NB4 (cell line): ENCODE data around the gene PHACTR1.
A peak's percentile ranks its signal among the peaks of the same experiment; 100 is the strongest.

ENCODE experiments used
- DNase-seq: peaks from one replicate; pipeline ENCODE4 v3.0.0; 2010; ENCODE audit warnings: low read depth
- H3K4me3 ChIP-seq: one replicate; pipeline ENCODE4 v1.5.1; 2011; ENCODE audit warnings: mild to moderate bottlenecking, low read depth, low read length, moderate library complexity
- MYC ChIP-seq: IDR thresholded peaks from 2 replicates; pipeline ENCODE4 v1.6.1; 2011; ENCODE audit warnings: low read depth, low read length
- POLR2A ChIP-seq: IDR thresholded peaks from 2 replicates; pipeline ENCODE4 v1.6.1; 2011; ENCODE audit warnings: mild to moderate bottlenecking; ENCODE audit not compliant: insufficient read length; ENCODE audit errors: extremely low read depth
- TF ChIP-seq, protein P1 (sequence below): IDR thresholded peaks from one replicate; pipeline ENCODE4 v1.5.1; 2012; ENCODE audit warnings: low read depth, low read length
- TF ChIP-seq, protein P2 (sequence below): IDR thresholded peaks from 2 replicates; pipeline ENCODE4 v1.6.1; 2011; ENCODE audit warnings: low read depth, low read length

The PHACTR1 gene

GRCh38 chr6:12878741-12879140 is 162.2 kb downstream of the PHACTR1 start:
- DNase-seq: no peak
- H3K4me3 ChIP-seq: no peak overlapping the region
- TF ChIP-seq, protein P1, sequence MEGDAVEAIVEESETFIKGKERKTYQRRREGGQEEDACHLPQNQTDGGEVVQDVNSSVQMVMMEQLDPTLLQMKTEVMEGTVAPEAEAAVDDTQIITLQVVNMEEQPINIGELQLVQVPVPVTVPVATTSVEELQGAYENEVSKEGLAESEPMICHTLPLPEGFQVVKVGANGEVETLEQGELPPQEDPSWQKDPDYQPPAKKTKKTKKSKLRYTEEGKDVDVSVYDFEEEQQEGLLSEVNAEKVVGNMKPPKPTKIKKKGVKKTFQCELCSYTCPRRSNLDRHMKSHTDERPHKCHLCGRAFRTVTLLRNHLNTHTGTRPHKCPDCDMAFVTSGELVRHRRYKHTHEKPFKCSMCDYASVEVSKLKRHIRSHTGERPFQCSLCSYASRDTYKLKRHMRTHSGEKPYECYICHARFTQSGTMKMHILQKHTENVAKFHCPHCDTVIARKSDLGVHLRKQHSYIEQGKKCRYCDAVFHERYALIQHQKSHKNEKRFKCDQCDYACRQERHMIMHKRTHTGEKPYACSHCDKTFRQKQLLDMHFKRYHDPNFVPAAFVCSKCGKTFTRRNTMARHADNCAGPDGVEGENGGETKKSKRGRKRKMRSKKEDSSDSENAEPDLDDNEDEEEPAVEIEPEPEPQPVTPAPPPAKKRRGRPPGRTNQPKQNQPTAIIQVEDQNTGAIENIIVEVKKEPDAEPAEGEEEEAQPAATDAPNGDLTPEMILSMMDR: no peak
- TF ChIP-seq MYC: no peak
- TF ChIP-seq POLR2A: no peak
- TF ChIP-seq, protein P2, sequence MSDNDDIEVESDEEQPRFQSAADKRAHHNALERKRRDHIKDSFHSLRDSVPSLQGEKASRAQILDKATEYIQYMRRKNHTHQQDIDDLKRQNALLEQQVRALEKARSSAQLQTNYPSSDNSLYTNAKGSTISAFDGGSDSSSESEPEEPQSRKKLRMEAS: no peak

- TF ChIP-seq POLR2A (no peak), MYC (no peak)
- TF ChIP-seq, protein P2: no peak
- TF ChIP-seq, protein P1: no peak
- DNase-seq: no peak
- H3K4me3 ChIP-seq: no peak overlapping the region
Measured at GRCh38 chr6:12882761-12883290, 166.3 kb downstream of the PHACTR1 start.

DNA sequence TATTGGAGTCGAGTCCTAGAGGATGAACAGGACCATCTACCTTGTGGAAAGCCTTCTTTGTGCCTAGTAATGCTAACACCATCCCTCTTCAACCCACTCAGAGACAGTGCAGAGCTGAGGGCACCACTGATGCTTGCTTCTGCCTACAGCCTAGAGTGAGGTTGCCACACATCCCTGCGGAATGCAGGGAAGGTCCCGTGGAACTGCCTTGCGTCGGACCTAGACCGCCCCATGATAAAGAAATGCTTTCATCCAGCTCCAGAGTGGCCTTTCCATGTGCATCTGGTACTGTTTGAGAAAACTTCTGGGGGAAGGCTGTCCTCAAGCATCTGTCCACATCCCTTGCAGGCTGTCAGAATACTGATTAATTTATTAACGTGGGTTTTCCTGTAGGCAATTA is 168.4 kb downstream of the PHACTR1 start:
- no peak for DNase-seq
- H3K4me3 ChIP-seq: no peak overlapping the region
- TF ChIP-seq, protein P2: no peak
- TF ChIP-seq, protein P1: no peak
- TF ChIP-seq MYC (no peak), POLR2A (no peak)

GRCh38 chr6:12886961-12887775 is 170.6 kb downstream of the PHACTR1 start:
- TF ChIP-seq, protein P2: no peak
- no peak for TF ChIP-seq POLR2A
- no peak overlapping the region for H3K4me3 ChIP-seq
- DNase-seq: no peak

GRCh38 chr6:12890171-12890790 is 173.7 kb downstream of the PHACTR1 start:
- TF ChIP-seq POLR2A (no peak), MYC (no peak)
- TF ChIP-seq, protein P2: no peak
- TF ChIP-seq, protein P1: peak; percentile 82
- peak; percentile 35 for DNase-seq
- no peak overlapping the region for H3K4me3 ChIP-seq

DNA sequence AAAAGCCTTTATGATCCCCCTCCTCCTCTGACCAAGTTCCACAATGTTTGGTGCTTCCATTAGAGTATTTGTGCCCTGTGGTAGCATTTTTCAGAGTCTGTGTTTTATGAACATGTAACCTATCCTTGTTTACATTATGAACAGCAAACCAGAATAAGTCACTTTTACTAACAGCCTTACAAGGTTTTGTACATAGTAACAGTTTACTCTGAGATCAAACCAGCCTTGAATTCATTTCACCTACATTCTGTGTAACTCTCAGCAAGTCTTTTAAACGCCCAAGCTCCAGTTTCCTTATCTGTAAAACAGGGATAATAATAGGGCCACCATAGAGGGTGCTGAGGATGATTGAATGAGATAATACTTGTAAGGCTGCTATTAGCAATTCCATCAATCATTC is 175.0 kb downstream of the PHACTR1 start:
- no peak for DNase-seq
- TF ChIP-seq MYC (no peak), POLR2A (no peak)
- TF ChIP-seq, protein P2: no peak
- TF ChIP-seq, protein P1: no peak
- no peak overlapping the region for H3K4me3 ChIP-seq
